Islet precursor cell (in vitro differentiated cells): ENCODE results near the gene HIVEP2.

Experiments
- DNase-seq: peaks from one replicate; pipeline ENCODE4 v3.0.0-alpha.2; 2018

Gene HIVEP2

DNA sequence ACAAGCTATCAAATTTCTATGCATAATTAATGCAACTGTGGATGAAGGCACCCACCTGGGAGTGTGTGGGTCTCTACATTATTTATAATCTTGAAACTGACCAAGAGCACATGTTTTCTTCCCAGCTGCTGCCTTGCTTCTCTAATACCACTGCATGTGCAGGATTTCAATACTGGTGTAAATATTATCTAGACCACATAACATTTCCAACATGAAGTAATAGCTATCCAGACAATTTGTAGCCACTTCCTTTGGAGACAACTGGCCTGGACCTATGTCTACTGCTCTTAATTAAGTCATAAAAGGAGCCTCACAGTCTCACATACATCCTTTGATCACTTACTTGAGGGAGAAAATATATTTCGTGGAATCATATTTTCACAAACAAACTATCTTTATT is 180.7 kb downstream of the HIVEP2 start:
- DNase-seq: no peak

DNA sequence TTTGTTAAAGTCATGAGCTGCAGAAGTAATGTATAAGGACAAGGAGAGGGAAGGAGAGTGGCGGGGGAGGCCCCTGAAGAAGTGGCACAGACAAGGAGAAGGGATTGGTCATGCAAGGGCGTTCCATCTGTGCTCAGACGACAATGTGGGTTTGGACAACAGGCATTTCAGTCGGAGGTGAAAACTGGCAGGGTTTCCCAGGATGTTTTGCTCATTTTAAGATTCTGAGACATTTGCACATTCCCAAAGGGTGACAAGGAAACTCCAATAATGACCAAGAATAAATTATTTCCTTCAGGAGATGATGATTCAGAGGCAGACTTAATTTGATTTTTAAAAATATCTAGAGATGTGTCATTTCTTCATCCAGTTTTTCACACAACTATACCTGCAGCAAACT is 181.8 kb downstream of the HIVEP2 start:
- DNase-seq: no peak

DNA sequence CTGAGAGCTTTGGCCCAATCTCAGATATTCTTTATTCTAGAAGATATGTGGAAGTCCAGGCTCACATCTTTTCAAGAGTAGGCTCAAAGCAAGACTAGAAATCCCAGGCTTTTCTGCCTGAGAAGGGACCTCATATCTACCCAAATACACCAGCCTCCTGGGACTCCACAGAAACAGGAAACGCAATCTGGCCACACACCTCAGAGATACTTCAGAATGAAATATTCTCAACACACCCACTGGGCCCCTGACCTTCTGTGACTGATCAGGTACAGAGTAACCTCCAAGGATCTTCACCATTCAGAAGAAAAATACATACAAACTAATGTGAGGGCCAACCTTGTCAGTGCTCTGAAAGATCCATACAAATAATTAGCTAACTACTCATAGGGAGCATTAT is 183.2 kb downstream of the HIVEP2 start:
- no peak for DNase-seq

DNA sequence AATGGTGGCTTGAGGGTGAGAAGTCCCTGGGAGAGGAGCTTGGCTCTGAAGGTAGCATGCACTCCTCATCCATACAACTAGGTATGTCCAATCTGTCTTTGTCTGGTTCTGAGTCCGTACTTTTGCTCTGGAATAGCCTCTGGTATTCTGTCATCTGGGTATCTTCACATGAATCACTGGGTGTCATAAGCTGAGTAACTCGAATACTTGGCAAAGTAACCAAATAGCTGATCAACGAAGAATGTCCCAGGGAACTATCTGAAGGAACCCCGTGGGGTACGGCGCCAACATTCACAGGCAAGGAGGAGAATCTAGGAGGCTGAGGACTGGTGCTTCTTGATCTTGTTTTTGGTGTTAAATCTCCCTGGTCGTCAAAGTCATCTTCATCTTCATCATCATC is 184.8 kb downstream of the HIVEP2 start:
- DNase-seq: no peak

DNA sequence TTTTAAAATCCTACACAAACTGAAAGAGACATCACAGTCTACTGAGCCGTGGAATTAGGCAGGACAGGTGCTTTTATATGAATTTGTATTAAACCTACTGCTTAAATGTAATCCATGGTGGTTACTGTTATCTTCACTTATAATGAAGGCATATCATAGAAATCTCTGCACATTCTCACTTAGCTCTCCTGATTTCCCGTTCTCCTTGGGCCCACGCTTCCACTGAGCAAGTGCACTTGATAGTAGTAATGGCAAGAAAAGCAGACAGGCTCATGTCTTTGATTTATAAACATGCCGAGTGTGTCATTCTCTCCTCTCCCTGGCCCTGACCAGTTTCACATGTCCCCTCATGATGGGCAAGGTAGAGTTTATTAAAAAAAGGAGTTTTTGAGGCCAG is 186.3 kb downstream of the HIVEP2 start:
- DNase-seq: no peak

DNA sequence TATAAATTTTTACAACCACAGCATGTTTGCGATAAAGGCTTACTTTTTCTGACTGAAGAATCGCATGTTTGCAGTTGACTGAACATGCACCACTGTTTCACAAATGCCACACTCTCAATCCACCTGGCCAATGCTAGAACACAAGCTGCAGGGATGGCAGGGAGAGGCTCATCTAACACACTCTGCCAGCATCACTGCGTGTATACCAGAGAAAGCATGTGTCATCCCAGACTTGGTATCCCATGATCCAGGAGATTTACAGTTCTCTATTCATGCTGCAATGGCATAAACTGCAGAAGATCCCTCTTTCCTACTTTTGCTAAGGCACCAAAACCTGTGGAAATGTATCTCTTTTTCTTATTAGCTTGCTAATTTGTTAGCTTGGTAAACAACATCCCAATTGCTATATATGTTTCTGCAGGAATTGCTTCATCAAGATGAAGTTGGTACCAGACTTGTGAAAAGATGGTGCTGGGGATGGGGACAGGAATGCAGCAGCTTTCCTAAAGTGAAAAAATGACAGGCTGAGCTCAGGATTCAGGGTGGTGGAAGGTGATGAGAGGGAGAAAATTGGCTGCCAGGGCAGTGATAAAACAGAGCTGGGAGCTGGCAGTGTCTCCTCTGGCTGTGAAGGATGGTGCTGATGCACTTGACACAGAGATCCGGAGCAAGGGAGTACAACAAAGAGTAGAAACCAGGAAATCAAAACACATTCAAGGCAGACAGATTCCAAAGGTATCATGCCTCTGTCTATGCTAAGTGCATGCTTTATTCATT is 186.9 kb downstream of the HIVEP2 start:
- DNase-seq: no peak

DNA sequence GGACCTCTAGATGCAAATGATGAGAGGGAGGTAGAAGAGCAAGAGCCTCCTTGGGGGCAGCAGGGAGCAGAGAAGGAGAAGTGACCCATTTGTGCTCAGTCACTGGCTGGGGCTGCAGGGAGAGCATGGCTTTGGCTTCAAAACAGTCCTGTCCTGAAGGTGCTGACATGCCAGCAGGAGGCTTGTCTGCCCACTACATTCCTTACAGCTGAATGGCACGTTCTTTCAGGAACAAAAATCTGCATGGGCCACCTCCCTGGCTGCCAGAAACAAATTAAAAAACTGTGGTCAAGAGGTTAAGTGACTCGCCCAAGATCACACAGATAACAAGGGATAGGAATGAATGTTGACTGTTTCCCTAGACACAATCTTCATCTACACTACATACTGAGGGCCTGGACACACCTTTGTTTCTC is 188.8 kb downstream of the HIVEP2 start:
- peak; percentile 97 for DNase-seq

DNA sequence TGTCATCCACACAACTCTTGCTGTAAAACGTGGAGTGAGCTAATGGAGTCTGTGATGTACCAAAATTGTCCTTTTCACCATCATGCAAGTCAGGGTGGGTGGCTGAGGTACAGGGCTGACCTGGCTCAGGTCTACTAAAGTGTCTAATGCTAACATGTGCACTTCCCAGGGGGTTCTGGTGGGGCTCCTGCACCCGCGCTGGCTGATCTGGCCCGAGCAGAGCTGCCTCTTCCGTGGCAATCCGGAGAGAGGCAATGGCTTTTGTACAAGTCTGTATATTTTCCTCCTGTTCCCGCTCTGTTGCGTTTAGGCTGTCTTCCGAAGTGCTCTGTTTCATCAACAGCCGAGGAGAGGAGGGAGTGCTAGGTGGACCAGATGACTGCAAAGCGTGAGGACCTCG is 191.8 kb downstream of the HIVEP2 start:
- DNase-seq: no peak

DNA sequence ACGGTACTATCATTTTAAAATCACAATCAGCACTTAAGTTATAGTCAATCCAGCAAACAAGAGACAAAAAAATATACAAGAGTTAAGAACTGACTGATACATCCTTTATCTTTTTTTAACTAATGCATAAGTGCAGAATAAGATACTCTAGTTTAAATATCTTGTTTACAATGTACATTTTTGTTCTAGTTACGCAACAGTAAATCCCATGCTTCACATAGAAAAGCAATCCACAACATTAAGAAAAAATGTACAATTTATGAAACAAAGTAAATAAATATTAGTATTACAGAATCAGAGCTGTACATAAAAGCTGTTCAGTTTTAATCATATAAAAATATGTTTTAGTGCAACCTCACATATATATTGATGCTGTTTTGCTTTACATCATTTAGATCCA is 192.6 kb downstream of the HIVEP2 start:
- no peak for DNase-seq

DNA sequence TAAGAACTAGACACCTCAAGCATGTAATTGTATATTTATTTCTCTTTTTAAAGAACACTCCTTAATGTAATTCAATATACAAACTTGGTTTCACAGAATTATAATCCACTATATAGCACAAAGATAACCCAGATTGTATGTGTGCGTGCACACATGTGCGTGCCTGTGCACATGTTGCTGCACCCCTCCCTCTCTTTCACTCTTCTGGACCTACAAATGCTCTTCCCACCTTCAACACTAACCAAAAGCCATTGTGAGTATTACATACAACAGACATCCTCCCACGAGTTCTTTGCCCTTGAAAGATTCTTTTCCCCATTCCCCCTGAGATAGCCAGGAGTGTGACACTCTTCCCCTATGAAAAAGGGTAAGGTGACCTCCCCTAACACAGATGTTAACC is 193.5 kb downstream of the HIVEP2 start:
- DNase-seq: no peak

DNA sequence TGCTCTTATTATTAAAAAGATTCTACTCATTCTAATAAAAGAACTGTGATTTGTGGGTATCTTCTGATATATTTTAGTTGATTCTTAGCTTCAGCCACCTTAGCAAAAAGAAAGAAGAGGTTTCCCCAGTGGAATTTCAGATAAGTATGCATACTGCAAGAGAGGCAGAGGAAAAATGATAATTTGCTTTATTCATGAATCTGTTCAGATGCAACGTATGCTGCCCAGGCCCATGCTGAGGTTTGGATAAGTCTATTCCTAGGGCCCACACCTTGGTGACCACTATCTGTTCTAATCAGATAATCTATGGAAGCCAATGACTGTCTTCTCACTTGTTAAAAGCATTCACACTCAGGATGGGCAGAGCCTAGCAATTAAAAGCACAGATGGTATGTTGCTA is 194.0 kb downstream of the HIVEP2 start:
- DNase-seq: no peak

DNA sequence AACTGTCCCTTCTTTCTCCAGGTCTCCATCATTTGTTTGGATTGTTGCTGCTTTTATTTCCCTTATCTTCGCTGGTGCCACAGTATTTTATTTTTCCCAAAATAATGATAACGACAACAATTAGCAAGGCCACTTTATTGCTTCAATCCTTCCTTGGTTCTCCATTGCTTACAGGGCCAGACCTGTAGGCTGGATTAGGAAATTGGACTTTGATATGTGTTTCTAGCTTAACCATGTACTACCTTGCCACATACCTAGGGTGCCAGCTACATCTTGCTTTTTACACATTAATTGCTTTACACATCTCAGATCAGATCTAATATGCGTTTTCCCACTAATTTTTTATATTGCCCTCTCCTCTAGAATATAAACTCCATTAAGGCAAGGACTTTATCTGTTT is 195.4 kb downstream of the HIVEP2 start:
- no peak for DNase-seq

DNA sequence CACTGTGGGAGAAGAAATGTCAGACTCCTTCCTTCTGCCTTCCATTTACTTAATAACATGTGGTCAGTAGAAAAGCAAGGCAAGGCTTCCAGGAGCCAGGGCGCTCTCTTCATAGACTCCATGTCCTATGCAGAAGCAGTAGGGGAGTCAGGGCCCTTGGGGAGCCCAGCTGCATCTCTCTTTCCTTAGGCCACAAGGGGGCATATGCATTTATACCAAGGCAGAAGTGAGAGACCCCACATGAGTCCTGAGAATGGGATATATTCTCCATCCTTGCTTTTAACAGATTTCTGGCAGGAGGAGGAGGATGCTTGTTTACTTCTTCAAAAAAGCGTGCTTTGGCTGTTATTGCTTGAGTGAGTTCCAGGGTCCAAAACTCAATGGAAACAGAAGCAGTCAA is 198.5 kb downstream of the HIVEP2 start:
- peak; percentile 61 for DNase-seq

DNA sequence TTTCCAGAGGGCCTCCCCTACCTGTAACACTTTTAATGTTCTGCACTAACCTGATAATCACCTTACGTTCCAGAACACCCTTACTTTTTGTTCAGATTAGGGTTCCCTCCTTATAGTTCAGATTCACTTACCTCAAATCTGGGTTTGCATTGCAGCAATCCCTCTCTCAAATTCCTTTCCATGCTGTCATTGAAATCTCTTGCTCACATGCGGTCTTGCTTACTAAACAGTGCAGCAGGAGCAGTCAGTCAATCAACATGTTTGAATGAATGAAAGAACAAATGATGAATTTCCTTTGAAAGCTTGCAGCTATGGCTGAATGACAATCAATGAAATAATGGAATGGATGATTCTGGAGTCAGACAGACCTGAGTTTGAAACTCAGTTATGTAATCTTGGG is 200.1 kb downstream of the HIVEP2 start:
- no peak for DNase-seq

DNA sequence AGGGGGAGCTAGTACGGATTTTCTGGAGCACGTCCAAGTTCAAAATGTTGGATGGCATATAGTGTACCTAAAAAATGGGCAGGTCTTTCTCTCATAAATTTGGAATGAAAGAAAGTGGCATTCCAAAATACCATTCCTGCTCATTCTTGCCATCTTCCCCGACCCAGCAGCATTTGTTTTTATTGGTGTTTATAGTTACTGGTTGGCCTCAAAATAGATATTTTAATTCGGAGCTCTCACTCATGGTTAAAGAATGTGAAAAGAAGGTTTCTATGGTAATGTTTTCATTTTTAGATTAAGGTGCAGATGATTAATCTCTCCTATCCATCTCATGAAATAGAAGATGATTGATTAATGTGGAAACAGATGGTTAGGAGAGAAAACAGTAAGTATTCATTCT is 204.5 kb downstream of the HIVEP2 start:
- DNase-seq: no peak

DNA sequence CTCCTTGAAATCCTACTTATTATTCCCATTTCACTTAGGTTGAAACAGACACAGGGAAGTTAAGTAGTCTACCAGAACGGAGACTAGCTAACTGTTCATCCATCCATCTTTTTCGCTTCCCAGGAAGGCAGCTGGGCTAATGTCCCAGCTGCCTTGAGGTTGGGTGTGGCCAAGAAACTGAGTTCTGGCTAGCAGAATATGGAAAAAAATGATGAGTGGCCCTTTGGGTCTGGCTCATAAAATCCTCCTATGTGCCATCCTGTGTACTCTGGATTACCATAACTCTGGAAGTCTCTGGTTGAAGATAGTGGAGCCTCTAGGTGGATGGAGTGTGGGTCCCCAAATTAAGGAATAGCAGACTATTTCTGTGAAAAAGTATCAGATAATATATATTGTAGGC is 206.2 kb downstream of the HIVEP2 start:
- no peak for DNase-seq

DNA sequence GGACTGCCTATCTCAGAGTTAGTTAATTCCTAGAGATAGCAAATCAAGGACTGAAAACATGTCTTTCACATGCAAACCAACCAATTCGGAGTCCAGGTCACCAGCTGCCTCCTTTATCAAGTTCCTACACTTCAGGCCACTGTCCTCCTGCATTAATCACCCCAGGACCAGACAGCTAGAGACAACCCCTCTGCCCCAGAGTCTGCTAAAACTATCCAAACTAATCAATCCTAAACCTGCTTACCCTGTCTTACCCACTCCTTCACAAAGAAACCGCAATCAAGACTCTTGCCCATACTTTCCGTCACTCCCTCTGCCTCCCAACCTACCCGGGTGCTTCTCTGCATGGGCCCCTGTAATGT is 207.0 kb downstream of the HIVEP2 start:
- no peak for DNase-seq

DNA sequence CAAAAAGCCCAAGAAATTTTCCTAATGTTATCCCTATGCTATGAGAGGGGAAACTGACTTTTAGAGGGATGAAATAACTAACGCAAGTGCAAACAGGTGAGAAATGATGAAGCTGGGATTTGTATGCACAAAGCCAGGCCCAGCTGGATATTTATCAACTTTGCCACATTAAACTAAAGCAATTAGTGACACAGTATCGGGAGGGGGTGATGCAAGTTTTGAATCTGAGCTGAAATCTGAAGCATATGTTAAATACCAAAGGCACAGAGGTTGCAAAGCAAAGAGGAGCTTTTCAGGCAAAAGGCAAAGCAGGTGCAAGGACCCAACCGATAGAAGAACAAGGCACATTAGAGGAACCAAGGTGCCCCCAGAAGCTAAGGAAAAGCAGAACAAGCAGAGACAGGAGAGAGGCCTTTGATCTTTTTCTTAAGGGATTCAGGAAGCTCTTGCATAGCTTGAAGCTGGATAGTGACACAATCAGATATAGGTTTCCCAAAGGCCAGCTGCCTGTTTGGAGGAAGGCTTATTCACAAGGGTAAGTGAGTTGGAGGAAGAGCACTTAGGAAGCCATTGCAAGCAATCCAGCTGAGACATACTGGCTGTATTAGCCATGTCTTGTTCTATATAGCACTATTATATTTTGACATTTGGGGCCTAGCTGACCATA is 207.5 kb downstream of the HIVEP2 start:
- DNase-seq: no peak

DNA sequence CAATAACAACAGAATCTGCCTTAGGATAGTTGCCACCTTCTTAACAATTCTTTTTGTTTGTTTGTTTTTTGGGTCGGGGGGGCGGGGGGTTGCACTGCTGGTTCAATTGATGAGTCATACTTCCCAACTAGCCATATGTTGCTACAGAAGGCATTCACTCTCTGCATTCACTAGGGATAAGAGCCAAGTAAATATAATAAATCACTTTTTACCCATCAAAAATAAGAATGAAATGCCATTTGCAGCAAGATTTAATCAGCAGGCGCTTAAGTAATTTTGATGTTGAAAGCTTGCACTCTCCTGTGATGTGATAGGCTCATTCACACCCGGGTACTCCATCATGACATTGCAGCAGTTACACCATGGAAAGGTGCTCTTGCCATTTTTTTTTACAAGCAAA is 209.8 kb downstream of the HIVEP2 start:
- DNase-seq: no peak

DNA sequence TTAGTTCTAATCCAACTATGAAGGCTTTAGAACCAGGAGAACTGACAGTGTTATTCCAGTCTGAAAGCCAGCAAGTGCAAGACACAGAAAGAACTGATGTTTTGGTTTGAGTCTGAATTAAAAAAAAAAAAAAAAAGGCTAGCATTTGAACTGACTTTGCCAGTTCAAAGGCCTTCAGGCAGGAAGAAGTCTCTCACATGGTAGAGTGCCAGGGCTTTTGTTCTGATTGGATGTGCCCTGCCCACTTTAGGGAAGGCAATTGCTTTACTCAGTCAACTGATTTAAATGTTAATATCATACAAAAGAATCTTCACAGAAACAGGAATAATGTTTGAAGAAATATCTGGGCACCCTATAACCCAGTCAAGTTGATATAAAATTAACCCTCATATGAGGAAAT is 212.2 kb downstream of the HIVEP2 start:
- DNase-seq: no peak

DNA sequence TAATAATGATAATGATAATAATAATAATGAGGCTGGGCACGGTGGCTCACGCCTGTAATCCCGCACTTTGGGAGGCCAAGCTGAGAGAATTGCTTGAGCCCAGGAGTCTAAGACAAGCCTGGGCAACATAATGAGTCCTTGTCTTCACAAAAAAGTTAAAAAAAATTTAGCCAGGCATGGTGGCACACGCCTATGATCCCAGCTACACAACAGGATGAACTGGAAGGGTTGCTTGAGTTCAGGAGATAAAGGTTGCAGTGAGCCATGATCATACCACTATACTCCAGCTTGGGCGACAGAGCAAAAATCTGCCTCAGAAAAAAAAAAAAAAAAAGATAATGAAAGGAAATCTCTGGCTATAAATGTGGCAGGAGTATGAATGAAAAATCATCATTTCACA is 213.4 kb downstream of the HIVEP2 start:
- no peak for DNase-seq

DNA sequence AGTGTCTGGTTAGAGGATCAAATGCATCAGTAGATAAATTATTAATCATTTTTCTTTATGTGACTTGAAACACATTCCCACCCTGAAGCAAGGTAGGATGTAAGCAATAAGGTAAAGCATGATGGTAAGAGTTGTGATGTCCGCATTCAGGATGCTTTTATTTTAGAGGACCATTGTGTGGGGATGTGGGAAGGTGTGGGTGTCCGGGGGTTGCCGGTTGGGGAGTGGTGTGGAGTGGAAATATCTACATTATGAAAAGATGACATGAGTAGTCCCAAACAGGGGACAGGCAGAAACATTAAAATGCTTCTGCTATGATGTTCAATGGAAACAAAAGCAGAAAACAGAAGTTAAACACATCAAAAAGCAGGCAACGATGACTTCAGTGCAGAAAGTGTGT is 215.4 kb downstream of the HIVEP2 start:
- no peak for DNase-seq

DNA sequence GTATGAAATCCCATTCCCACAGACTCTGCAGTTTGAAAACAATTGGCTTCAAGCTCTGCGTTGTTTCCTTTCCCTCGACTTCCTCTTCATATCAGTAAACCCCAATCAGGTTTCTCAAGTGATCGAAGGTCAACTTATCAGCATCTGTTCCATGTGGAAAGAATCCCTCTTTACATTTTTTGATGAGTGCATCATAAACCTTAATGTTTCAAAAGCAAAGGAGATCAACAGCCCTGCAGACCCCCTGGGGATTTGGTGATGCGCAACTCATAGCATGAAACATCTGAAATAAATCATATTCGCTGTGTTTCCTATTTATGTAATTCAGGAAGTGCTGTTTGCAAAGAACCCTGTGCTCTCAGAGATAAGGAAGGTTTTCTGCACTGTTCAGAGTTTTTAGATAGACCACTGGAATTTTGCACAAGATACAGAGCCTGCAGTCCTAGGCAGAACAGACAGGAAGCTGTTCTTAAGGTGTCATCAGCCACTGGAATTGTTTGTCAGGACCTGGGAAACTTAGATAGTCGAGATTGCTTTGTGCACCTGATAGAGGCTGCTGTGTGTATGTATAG is 216.0 kb downstream of the HIVEP2 start:
- DNase-seq: no peak

DNA sequence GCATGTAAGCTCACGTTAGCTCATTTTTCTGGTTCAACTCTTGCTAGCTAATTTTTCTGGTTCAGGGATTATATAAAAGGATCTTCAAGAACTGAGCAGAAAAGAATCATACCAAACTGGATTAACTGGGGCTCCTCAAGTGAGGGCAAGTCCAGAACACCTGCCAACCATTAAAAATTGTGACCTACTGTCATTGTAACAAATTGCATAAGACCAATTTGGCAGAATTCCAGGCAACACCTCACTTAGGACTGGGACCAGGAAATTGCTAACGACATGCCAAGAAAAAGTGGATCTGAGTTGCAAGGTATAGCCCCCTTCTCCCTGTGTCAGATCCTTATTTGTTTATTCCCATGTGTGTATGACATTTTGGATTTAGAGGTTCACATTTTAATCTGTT is 216.6 kb downstream of the HIVEP2 start:
- no peak for DNase-seq

DNA sequence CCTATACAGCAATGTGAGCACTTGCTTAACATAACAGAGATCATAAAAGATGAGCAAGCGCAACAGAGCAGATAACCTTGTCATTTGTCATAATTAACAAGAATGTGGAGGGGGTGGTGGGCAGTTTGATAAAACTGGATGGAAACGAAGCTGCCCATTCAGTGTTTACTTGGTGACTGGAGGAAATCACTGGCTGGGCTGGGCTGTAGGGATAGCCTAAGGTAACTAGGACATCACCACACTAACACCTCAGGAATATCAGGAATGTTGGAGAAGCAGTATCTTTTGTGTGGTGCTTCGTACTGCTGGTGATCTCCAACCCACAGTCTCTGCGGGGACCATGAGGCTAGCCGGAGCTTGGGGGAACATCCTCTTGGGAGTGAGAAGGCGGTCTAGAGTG is 218.4 kb downstream of the HIVEP2 start:
- peak; percentile 80 for DNase-seq
